ENCODE measurements around the gene EDDM3A. TPM values are rescaled to one million over a fixed set of nuclear protein-coding genes. Genes with fewer than 3 reads are reported as not detected.
A peak's percentile ranks its signal among the peaks of the same experiment; 100 is the strongest.

The EDDM3A gene
- total RNA-seq, 3 donors from 2014 or later = not detected

DNA sequence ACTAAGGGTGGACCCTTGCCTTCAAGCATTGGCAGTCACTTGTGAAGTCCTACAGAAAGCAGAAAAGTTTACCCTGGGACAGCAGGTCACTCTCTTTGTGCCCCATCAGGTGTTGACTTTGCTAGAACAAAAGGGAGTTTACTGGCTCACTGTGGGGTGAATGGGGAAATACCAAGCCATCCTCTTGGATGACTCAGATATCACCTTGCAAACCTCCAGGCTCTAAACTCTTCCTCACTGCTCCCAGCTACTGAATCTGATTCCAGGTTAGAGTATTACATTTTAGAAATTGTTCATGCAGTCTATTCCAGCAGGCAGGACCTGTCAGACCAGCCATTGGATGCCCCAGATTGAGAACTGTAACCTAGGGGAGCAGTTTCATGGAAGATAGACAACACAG lies 15.3 kb downstream of the EDDM3A start:
- intact Hi-C loops (cut with DNase I, micrococcal nuclease) = no loop called here
- Histone ChIP-seq H3K4me3 (no peak overlapping the region), H3K36me3 (ENCODE audit: low read depth) (no peaks in the 10 kb centered on the region), H3K9me3 (no peaks in the 10 kb centered on the region), H3K4me1 (ENCODE audit: low read depth) (no peaks in the 10 kb centered on the region)
- TF ChIP-seq, protein P1, sequence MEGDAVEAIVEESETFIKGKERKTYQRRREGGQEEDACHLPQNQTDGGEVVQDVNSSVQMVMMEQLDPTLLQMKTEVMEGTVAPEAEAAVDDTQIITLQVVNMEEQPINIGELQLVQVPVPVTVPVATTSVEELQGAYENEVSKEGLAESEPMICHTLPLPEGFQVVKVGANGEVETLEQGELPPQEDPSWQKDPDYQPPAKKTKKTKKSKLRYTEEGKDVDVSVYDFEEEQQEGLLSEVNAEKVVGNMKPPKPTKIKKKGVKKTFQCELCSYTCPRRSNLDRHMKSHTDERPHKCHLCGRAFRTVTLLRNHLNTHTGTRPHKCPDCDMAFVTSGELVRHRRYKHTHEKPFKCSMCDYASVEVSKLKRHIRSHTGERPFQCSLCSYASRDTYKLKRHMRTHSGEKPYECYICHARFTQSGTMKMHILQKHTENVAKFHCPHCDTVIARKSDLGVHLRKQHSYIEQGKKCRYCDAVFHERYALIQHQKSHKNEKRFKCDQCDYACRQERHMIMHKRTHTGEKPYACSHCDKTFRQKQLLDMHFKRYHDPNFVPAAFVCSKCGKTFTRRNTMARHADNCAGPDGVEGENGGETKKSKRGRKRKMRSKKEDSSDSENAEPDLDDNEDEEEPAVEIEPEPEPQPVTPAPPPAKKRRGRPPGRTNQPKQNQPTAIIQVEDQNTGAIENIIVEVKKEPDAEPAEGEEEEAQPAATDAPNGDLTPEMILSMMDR (IDR thresholded peaks at IDR 0.05) = no peak
- DNase-seq (no peak), ATAC-seq (peak; percentile 38)

DNA sequence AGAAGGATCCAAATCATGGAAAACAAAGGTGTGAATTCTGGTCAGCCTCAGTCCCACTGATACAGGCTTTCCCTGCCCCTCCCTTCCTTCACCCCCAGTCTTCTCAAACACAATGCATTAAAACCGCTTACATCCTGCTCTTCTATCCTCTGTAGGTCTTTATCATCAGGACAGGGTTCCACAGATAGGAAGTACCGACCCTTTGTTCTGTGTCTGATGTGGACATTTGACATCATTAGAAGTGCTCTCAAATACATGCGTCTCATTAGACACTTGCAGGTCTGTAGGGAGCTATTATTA lies 22.9 kb downstream of the EDDM3A start:
- TF ChIP-seq, protein P1 (IDR thresholded peaks at IDR 0.05) = no peak
- Histone ChIP-seq H3K36me3 (ENCODE audit: low read depth) (no peaks in the 10 kb centered on the region), H3K4me1 (ENCODE audit: low read depth) (no peaks in the 10 kb centered on the region), H3K9me3 (no peaks in the 10 kb centered on the region), H3K4me3 (no peak overlapping the region)
- intact Hi-C loops (cut with DNase I, micrococcal nuclease) = no loop called here
- ATAC-seq = no peak
- DNase-seq = no peak

- no peaks in the 10 kb centered on the region for H3K9me3 ChIP-seq
- TF ChIP-seq, protein P1 (IDR thresholded peaks at IDR 0.05) = no peak
- no peak for DNase-seq
- no peaks in the 10 kb centered on the region for H3K36me3 ChIP-seq (ENCODE audit: low read depth)
- no peak for ATAC-seq
- H3K4me1 ChIP-seq (ENCODE audit: low read depth) = no peaks in the 10 kb centered on the region
- H3K4me3 ChIP-seq = no peak overlapping the region
- intact Hi-C loops (cut with DNase I, micrococcal nuclease) = no loop called here
Measured at GRCh38 chr14:20769421-20769820, 23.7 kb downstream of the EDDM3A start.

DNA sequence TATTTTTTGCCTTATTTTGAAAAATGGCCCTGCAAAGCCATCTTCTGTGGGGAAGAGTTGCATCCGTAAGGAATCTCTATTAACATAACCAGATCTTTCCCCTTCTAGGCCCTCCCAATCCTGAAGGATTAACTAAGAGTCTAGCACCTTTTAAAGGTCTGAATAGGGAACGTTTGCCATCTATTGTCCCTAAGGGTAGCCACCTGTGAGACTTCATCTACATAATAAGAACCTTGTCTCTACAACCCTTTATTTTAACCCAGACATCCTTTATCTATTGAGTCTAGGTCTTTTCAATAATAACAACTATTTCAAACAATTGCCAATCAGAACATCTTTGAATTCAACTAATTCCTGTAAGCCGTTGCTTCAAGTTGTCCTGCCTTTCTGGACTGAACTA lies 27.0 kb downstream of the EDDM3A start:
- no peak for DNase-seq
- Histone ChIP-seq H3K36me3 (ENCODE audit: low read depth) (no peaks in the 10 kb centered on the region), H3K9me3 (no peaks in the 10 kb centered on the region), H3K4me1 (ENCODE audit: low read depth) (no peaks in the 10 kb centered on the region), H3K4me3 (no peak overlapping the region)
- intact Hi-C loops (cut with DNase I, micrococcal nuclease) = no loop called here
- TF ChIP-seq, protein P1 (IDR thresholded peaks at IDR 0.05) = no peak
- ATAC-seq = no peak

DNA sequence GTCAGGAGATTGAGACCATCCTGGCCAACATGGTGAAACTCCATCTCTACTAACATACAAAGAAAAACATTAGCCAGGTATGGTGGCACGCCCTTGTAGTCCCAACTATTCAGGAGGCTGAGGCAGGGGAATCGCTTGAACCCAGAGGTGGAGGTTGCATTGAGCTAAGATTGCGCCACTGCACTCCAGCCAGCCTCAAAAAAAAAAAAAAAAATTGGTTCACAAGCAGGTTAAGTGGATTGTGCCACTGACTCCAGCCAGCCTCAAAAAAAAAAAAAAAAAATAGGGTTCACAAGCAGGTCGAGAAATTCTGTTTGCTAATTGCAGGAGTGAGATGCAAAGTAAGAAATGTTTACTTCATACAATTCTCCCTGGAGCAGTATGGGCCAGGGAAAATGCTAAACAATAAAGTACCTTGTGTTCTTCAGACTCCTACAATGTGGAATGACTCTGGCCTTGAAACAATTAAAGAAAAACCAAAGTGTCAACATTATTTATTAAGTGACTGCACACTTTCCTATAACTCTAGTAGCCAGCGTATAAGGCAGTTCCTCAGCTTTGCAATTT lies 28.7 kb downstream of the EDDM3A start:
- Histone ChIP-seq H3K4me3 (no peak overlapping the region), H3K9me3 (no peaks in the 10 kb centered on the region), H3K36me3 (ENCODE audit: low read depth) (no peaks in the 10 kb centered on the region), H3K4me1 (ENCODE audit: low read depth) (no peaks in the 10 kb centered on the region)
- TF ChIP-seq, protein P1 (IDR thresholded peaks at IDR 0.05) = no peak
- ATAC-seq (no peak), DNase-seq (no peak)
- intact Hi-C loops (cut with DNase I, micrococcal nuclease) = no loop called here

GRCh38 chr14:20775043-20775442 lies 29.4 kb downstream of the EDDM3A start:
- H3K9me3 ChIP-seq = no peaks in the 10 kb centered on the region
- no peak for DNase-seq
- no peak overlapping the region for H3K4me3 ChIP-seq
- no peaks in the 10 kb centered on the region for H3K4me1 ChIP-seq (ENCODE audit: low read depth)
- intact Hi-C loops (cut with DNase I, micrococcal nuclease) = no loop called here
- ATAC-seq = no peak
- H3K36me3 ChIP-seq (ENCODE audit: low read depth) = no peaks in the 10 kb centered on the region
- TF ChIP-seq, protein P1 (IDR thresholded peaks at IDR 0.05) = no peak

All from mucosa of descending colon (tissue), 3 donors.